HFFc6 (cell line): Measurements from ENCODE around the gene DLGAP4. TPM values are rescaled to one million over a fixed set of nuclear protein-coding genes. Genes with fewer than 3 reads are reported as not detected.
A peak's percentile ranks its signal among the peaks of the same experiment; 100 is the strongest.

Source experiments
- DNase-seq: peaks from one replicate; pipeline ENCODE4 v3.0.0-alpha.2; 2018
- H3K27ac Mint-ChIP-seq: 2 replicates; pipeline ENCODE4 v1.8.0; 2020; ENCODE audit warnings: mild to moderate bottlenecking, mixed read lengths
- H3K27me3 Mint-ChIP-seq: 2 replicates; pipeline ENCODE4 v1.8.0; 2021; ENCODE audit warnings: mild to moderate bottlenecking, moderate library complexity, mixed read lengths; ENCODE audit not compliant: insufficient read depth
- H3K36me3 Mint-ChIP-seq: 2 replicates; pipeline ENCODE4 v1.8.0; 2021; ENCODE audit warnings: low read depth, mixed read lengths
- H3K4me1 Mint-ChIP-seq: 2 replicates; pipeline ENCODE4 v1.8.0; 2020; ENCODE audit warnings: low read depth, mixed read lengths
- H3K4me3 Mint-ChIP-seq: 2 replicates; pipeline ENCODE4 v1.8.0; 2020; ENCODE audit warnings: mild to moderate bottlenecking, moderate library complexity, mixed read lengths
- H3K9me3 Mint-ChIP-seq: 2 replicates; pipeline ENCODE4 v1.8.0; 2020; ENCODE audit warnings: mild to moderate bottlenecking, mixed read lengths
- total RNA-seq, 6 experiments: library from RNA; stranded (reverse); fragmentation: NEBNext Ultra II Directional; extraction: Animal tissue kit (Norgen Biotek cat#: 25700); gene quantifications; 2 replicates in 1 of 6; 3 replicates in 5 of 6; pipeline ENCODE4 v1.2.3, GENCODE V29; 2021
- TF ChIP-seq, protein P1 (sequence below): fragments of 200-600 bp; sonication (generic); IDR thresholded peaks from 2 replicates; pipeline ENCODE4 v1.5.0; 2021; ENCODE audit warnings: antibody characterized with exemption, mild to moderate bottlenecking

The DLGAP4 gene
- total RNA-seq, 6 experiments from 2014 or later, result 118 to 150 (median 140) TPM

- TF ChIP-seq, protein P1, sequence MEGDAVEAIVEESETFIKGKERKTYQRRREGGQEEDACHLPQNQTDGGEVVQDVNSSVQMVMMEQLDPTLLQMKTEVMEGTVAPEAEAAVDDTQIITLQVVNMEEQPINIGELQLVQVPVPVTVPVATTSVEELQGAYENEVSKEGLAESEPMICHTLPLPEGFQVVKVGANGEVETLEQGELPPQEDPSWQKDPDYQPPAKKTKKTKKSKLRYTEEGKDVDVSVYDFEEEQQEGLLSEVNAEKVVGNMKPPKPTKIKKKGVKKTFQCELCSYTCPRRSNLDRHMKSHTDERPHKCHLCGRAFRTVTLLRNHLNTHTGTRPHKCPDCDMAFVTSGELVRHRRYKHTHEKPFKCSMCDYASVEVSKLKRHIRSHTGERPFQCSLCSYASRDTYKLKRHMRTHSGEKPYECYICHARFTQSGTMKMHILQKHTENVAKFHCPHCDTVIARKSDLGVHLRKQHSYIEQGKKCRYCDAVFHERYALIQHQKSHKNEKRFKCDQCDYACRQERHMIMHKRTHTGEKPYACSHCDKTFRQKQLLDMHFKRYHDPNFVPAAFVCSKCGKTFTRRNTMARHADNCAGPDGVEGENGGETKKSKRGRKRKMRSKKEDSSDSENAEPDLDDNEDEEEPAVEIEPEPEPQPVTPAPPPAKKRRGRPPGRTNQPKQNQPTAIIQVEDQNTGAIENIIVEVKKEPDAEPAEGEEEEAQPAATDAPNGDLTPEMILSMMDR, result no peak
- no peaks in the 10 kb centered on the region for H3K9me3 Mint-ChIP-seq
- peaks cover 10% of the 10 kb centered on the region for H3K27me3 Mint-ChIP-seq
- H3K27ac Mint-ChIP-seq, result no peak overlapping the region
- no peaks in the 10 kb centered on the region for H3K36me3 Mint-ChIP-seq
- no peak for DNase-seq
- H3K4me3 Mint-ChIP-seq, result no peak overlapping the region
- peaks cover 11% of the 10 kb centered on the region for H3K4me1 Mint-ChIP-seq
Observed at GRCh38 chr20:36454698-36455427, 148.7 kb downstream of the DLGAP4 start.

DNA sequence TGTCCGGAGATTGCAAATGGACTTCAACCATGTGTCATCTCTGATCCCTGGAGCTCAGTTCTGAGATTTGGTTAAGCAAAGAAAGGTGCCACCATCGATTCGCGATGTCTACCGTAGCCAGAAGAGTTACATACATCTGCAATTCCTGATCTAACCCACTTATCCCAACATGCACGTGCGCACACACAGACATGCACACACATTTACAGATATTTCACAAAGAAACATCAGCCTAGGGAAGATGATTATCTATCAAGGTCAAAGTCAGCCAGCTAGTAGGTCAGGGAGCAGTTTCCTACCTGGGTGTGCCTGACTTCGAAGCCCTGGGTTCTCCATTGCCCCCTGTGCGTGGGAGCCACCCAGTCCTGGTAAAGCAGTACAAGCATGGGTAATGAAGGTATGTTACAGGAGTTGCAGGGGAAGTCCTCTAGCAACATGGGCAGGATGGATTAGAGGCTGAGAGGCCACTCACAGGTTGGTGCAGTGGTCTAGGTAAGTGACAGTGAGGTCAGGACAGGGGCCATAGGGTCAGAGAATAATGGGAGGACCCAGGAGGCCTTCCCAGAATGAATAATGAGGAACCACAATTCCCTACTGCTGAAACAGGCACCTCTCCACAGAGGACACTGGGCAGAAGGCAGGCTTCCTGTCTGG is 150.0 kb downstream of the DLGAP4 start:
- Mint-ChIP-seq H3K4me3 (no peak overlapping the region), H3K27ac (no peak overlapping the region), H3K36me3 (no peaks in the 10 kb centered on the region), H3K27me3 (peaks cover 9% of the 10 kb centered on the region), H3K4me1 (peaks cover 18% of the 10 kb centered on the region), H3K9me3 (no peaks in the 10 kb centered on the region)
- no peak for DNase-seq
- TF ChIP-seq, protein P1, result no peak

GRCh38 chr20:36460648-36461599 is 154.8 kb downstream of the DLGAP4 start:
- Mint-ChIP-seq H3K4me3 (peak overlapping the region; percentile 65), H3K9me3 (no peaks in the 10 kb centered on the region), H3K36me3 (no peaks in the 10 kb centered on the region), H3K27ac (peak overlapping the region; percentile 90), H3K4me1 (peaks cover 33% of the 10 kb centered on the region), H3K27me3 (no peaks in the 10 kb centered on the region; the same call in none of the 2 replicates)
- DNase-seq, result peak; percentile 70
- TF ChIP-seq, protein P1, result no peak

DNA sequence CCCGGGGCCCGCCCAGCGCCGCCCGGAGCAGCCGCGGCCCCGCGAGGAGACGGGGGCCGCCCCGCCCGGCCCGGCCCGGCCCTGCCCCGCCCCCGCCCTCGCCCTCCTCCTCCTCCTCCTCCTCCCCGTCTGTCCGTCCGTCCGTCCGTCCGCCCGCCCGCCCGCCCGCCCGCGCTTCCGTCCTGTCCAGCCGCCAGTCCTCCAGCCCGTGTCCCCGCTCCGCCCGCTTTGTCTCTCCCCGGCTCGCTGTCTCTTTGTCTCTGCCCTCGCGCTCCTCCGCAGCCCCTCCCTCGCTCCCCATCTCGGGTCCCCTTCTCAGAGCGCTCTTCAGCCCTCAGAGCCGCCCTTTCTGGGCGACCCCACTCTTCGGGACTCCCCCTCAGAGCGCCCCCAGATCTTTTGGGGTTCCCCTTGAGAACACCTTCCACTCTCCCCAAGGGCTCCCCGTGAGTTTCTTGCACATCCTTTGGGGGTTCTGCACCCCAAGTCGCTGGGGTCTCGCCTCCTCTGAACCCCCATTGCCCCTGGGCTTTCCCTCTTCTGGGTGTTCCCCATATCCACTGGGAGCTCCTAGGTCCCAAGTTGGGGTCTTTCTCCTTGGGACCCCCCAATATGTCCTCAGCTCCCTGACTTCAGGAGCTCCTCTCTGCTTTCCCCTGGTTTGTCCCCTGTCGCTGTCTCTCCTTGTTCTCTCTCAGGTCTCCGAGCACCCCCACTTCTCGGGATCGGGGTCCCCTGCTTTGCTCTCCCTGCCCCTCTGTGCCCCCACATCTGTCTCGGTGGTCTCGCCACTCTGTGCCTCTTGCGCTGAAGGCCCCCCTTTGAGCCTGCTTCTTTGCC is 155.7 kb downstream of the DLGAP4 start:
- H3K27me3 Mint-ChIP-seq, result no peaks in the 10 kb centered on the region; the same call in none of the 2 replicates
- TF ChIP-seq, protein P1, result no peak
- no peak for DNase-seq
- H3K4me3 Mint-ChIP-seq, result peak overlapping the region; percentile 96
- peak overlapping the region; percentile 95 for H3K27ac Mint-ChIP-seq
- H3K36me3 Mint-ChIP-seq, result no peaks in the 10 kb centered on the region
- H3K9me3 Mint-ChIP-seq, result no peaks in the 10 kb centered on the region
- peaks cover 42% of the 10 kb centered on the region for H3K4me1 Mint-ChIP-seq
